BLaER1 treated with 17β-estradiol and CSF1 and Interleukin-3, amounts not matched to agents 10 nM and 100 nM (cell line): ENCODE results near the gene NOM1.
"Not testable (repeated sequence)": the region's sequence is repeated elsewhere in the genome, so short reads cannot be mapped to it uniquely, and the experiment has no call there.

ENCODE experiments used
- H3K27ac ChIP-seq, 11 experiments: shearing (Covaris generic); formaldehyde crosslinking; 2 replicates each; pipeline ENCODE4 v1.8.1; 2022
- H3K27me3 ChIP-seq, 11 experiments: shearing (Covaris generic); formaldehyde crosslinking; 2 replicates each; pipeline ENCODE4 v1.8.1; 2022
- H3K36me3 ChIP-seq, 11 experiments: shearing (Covaris generic); formaldehyde crosslinking; 2 replicates each; pipeline ENCODE4 v1.8.1; 2022
- H3K4me1 ChIP-seq, 10 experiments: shearing (Covaris generic); formaldehyde crosslinking; 2 replicates each; pipeline ENCODE4 v1.8.1; 2022
- H3K4me2 ChIP-seq, 11 experiments: shearing (Covaris generic); formaldehyde crosslinking; 2 replicates each; pipeline ENCODE4 v1.8.1; 2022
- H3K4me3 ChIP-seq, 10 experiments: shearing (Covaris generic); formaldehyde crosslinking; 2 replicates each; pipeline ENCODE4 v1.8.1; 2022
- H3K9ac ChIP-seq, 11 experiments: shearing (Covaris generic); formaldehyde crosslinking; 2 replicates each; pipeline ENCODE4 v1.8.1; 2022
- H3K9me3 ChIP-seq, 11 experiments: shearing (Covaris generic); formaldehyde crosslinking; replicated peaks in 1 of 11; 2 replicates each; pipeline ENCODE4 v1.8.1; 2022
- H4K20me1 ChIP-seq, 11 experiments: shearing (Covaris generic); formaldehyde crosslinking; 2 replicates each; pipeline ENCODE4 v1.8.1; 2022
- Cebpa-rat ChIP-seq, 11 experiments: shearing (Covaris generic); IDR thresholded peaks; 2 replicates each; pipeline ENCODE4 v1.8.1; 2022

Gene NOM1

DNA sequence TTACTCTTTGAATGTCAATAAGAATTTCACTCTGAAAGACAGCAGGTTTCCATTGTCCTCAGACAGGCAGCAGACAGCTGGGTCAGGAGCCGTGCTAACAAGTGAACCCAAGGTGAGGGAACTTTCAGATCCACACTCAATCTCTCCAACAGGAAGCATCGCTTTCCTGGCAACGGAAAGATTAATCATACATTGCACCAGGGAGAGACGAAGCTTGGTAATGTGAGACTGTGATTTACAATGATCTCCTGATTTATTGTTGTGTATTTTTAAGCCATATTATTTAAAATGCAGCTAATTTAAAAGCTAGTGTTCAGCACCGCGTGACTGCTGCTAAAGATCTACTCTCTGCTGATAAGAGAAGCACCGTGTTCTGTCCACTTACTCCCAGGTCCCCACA, 17.5 kb upstream of the NOM1 start:
- Histone ChIP-seq H3K27me3 (no peaks in the 10 kb centered on the region; a peak in 1 of 22 replicates), H3K4me3 (no peak overlapping the region), H3K36me3 (no peaks in the 10 kb centered on the region), H3K27ac (no peak overlapping the region), H3K4me2 (no peak overlapping the region), H3K9ac (no peak overlapping the region), H3K9me3 (no peaks in the 10 kb centered on the region), H4K20me1 (no peaks in the 10 kb centered on the region), H3K4me1 (peaks cover 0 to 14% (median 8%) of the 10 kb centered on the region in 10 experiments; a peak in 9 of 20 replicates)
- no peak for TF ChIP-seq Cebpa-rat (IDR thresholded peaks at IDR 0.05)

GRCh38 chr7:156935250-156935649, 14.3 kb upstream of the NOM1 start:
- no peak overlapping the region for H3K9ac ChIP-seq
- H3K4me1 ChIP-seq: peaks cover 0 to 9% (median 0%) of the 10 kb centered on the region in 10 experiments; a peak in 4 of 20 replicates
- H3K27me3 ChIP-seq: no peaks in the 10 kb centered on the region
- TF ChIP-seq Cebpa-rat (IDR thresholded peaks at IDR 0.05): no peak
- peaks cover under 1 to 7% (median 6%) of the 10 kb centered on the region in 11 experiments; a peak in 21 of 22 replicates for H3K9me3 ChIP-seq
- H3K4me2 ChIP-seq: no peak overlapping the region
- no peaks in the 10 kb centered on the region for H4K20me1 ChIP-seq
- H3K4me3 ChIP-seq: no peak overlapping the region
- no peaks in the 10 kb centered on the region for H3K36me3 ChIP-seq
- H3K27ac ChIP-seq: no peak overlapping the region

- not testable (repeated sequence) for H3K4me3 ChIP-seq, H3K27ac ChIP-seq, H3K9ac ChIP-seq, H3K27me3 ChIP-seq, H3K36me3 ChIP-seq, H4K20me1 ChIP-seq, H3K4me1 ChIP-seq
- Histone ChIP-seq H3K9me3 (peaks cover 15 to 22% (median 21%) of the 10 kb centered on the region in 11 experiments), H3K4me2 (peak overlapping the region in 4 of 11 experiments; percentile 7 to 39 (median 20); a peak in 2 of 22 replicates)
Measured at GRCh38 chr7:156936766-156937165, 12.7 kb upstream of the NOM1 start.

DNA sequence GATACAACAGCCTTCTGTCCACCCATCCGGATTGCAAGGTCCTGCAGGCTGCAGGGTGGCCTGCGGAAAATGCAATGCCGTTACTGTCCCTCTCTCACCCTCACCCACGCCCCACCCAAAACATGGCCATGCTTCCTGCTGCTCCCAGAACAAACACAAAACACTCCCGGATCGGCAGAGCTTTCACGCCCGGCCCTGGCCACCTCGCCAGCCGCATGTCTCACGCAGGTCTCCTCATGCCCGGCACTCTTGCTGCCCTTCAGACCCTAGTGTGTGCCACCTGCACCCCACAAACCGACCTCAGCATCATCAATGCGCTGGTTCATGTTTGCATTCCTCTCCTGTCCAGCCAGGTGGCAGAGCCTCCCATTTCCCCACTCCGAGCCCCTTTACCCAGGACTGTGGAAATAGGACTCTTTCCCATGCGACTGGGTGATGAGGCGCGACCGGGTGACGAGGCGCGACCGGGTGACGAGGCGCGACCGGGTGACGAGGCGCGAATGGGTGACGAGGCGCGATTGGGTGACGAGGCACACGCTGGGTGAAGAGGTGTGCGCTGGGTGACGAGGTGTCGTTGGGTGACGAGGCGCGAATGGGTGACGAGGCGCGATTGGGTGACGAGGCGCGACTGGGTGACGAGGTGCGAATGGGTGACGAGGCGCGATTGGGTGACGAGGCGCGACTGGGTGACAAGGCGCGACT, 8.9 kb upstream of the NOM1 start:
- H3K27ac ChIP-seq: no peak overlapping the region
- H3K27me3 ChIP-seq: peaks cover 31 to 44% (median 41%) of the 10 kb centered on the region in 11 experiments
- H3K4me3 ChIP-seq: no peak overlapping the region
- peaks cover 17 to 36% (median 34%) of the 10 kb centered on the region in 11 experiments for H3K9me3 ChIP-seq
- no peak overlapping the region for H3K4me2 ChIP-seq
- H3K36me3 ChIP-seq: no peaks in the 10 kb centered on the region
- TF ChIP-seq Cebpa-rat (IDR thresholded peaks at IDR 0.05): no peak
- H3K4me1 ChIP-seq: peaks cover 0 to 9% (median 0%) of the 10 kb centered on the region in 10 experiments; a peak in 4 of 20 replicates
- peaks cover 0 to 5% (median 0%) of the 10 kb centered on the region in 11 experiments; a peak in 2 of 22 replicates for H4K20me1 ChIP-seq
- no peak overlapping the region for H3K9ac ChIP-seq

DNA sequence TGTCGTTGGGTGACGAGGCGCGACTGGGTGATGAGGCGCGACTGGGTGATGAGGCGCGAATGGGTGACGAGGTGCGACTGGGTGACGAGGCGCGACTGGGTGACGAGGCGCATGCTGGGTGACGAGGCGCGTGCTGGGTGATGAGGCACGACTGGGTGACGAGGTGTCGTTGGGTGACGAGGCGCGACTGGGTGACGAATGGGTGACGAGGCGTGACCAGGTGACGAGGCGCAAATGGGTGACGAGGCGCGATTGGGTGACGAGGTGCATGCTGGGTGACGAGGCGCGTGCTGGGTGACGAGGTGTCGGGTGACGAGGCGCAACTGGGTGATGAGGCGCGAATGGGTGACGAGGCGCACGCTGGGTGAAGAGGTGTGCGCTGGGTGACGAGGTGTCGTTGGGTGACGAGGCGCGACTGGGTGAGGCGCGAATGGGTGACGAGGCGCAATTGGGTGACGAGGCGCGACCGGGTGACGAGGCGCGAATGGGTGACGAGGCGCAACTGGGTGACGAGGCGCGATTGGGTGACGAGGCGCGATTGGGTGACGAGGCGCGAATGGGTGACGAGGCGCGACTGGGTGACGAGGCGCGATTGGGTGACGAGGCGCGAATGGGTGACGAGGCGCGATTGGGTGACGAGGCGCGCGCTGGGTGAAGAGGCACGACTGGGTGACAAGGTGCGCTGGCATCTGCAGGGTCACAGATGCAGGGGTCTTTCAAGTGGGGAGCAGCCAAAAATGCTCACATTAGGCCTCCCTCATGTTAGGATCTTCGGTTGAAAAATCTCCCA, 7.9 kb upstream of the NOM1 start:
- Histone ChIP-seq H3K4me3 (peak overlapping the region in 4 of 10 experiments; percentile 6 to 32 (median 23); a peak in 4 of 20 replicates), H3K9me3 (peaks cover 17 to 42% (median 34%) of the 10 kb centered on the region in 11 experiments), H3K36me3 (no peaks in the 10 kb centered on the region), H3K27ac (no peak overlapping the region), H3K4me2 (no peak overlapping the region), H3K27me3 (peaks cover 31 to 53% (median 50%) of the 10 kb centered on the region in 11 experiments), H3K9ac (no peak overlapping the region), H4K20me1 (peaks cover 0 to 5% (median 0%) of the 10 kb centered on the region in 11 experiments; a peak in 2 of 22 replicates), H3K4me1 (peaks cover 0 to 9% (median 0%) of the 10 kb centered on the region in 10 experiments; a peak in 4 of 20 replicates)
- no peak; a peak in 1 of 22 replicates for TF ChIP-seq Cebpa-rat (IDR thresholded peaks at IDR 0.05)

DNA sequence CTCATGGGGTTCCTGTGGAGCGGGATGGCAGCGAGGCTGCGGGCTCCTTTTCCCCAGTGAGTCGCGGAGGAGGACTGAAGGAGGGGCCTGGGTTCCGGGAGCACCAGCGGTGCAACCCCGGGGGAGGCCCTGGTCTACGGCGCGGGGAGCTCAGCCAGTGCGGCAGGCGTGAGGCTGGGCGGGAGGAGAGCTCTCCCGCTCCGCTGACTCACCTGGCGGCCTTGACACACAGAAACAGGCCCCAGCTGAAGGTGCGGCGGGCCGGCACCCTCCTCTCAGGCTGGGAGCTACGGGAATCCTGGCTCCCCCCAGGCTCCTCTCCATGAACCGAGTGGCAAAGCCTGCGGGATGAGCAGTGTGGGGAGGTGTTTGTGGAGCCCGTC, 6.8 kb upstream of the NOM1 start:
- H4K20me1 ChIP-seq: peaks cover 0 to 5% (median 0%) of the 10 kb centered on the region in 11 experiments; a peak in 2 of 22 replicates
- no peak overlapping the region for H3K9ac ChIP-seq
- no peak overlapping the region for H3K4me2 ChIP-seq

DNA sequence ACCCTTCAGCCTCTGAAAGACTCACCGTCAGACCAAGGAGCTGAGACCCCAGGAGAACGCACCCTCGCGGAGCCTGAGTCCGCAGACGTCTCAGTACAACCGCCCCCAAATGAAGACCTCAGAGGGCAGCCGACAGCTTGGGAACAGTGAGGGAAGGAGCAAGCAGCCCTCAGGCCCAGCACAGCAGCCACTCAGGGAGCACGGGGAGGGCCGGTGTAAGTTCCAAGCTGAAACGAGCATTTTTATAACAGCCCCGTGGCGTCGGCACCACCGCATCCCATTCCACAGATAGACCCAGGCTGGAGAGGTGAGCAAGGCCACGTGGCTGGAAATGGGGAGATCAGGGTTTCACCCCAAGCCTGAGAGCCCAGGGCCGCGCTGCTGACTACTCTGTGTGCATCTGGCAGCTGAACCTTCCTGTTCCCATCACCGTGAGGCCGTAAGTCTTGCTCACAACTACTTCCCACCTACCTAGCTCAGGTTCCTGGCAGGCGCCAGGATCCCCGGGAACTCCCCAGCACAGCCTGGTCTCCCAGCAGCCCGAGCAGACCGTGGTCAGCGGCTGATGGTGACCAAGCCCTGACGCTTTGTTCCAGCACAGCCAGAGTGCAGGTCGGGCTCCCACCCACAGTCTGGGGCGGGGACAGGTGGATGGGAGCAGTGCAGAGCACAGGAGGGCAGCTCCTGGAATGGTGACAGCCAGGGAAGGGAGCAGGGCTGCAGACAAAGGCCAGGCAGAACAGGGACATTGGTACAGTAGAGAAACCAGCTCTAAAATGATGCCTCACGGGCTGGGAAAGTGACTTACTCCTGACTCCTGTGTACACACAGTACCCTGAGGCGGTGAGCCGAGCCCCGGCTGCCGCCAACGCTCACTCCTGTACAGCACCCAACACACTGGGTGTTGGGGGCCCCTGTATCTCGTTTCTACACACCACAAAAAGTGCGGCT, 6.1 kb upstream of the NOM1 start:
- Histone ChIP-seq H4K20me1 (peaks cover 0 to 5% (median 0%) of the 10 kb centered on the region in 11 experiments; a peak in 2 of 22 replicates), H3K9ac (no peak overlapping the region), H3K4me3 (no peak overlapping the region), H3K4me2 (no peak overlapping the region), H3K9me3 (peaks cover 17 to 42% (median 34%) of the 10 kb centered on the region in 11 experiments), H3K36me3 (no peaks in the 10 kb centered on the region), H3K27me3 (peaks cover 31 to 61% (median 51%) of the 10 kb centered on the region in 11 experiments), H3K4me1 (peaks cover 0 to 3% (median under 1%) of the 10 kb centered on the region in 10 experiments; a peak in 3 of 20 replicates), H3K27ac (no peak overlapping the region)
- TF ChIP-seq Cebpa-rat (IDR thresholded peaks at IDR 0.05): no peak

More for the DNA sequence above, 6.8 kb upstream of the NOM1 start:
- Histone ChIP-seq H3K36me3 (no peaks in the 10 kb centered on the region), H3K4me1 (0 out of 20 replicates have a peak, but pooled peaks cover 0 to under 1% (median 0%) of the 10 kb centered on the region in 10 experiments), H3K4me3 (no peak overlapping the region), H3K9me3 (peaks cover 17 to 42% (median 34%) of the 10 kb centered on the region in 11 experiments), H3K27me3 (peaks cover 31 to 59% (median 51%) of the 10 kb centered on the region in 11 experiments), H3K27ac (no peak overlapping the region)
- no peak for TF ChIP-seq Cebpa-rat (IDR thresholded peaks at IDR 0.05)

GRCh38 chr7:156944876-156945275, 4.6 kb upstream of the NOM1 start:
- H3K27me3 ChIP-seq: peaks cover 31 to 61% (median 51%) of the 10 kb centered on the region in 11 experiments
- peaks cover 0 to 8% (median 2%) of the 10 kb centered on the region in 11 experiments; a peak in 9 of 22 replicates for H4K20me1 ChIP-seq
- H3K36me3 ChIP-seq: no peaks in the 10 kb centered on the region
- peaks cover 0 to 10% (median 7%) of the 10 kb centered on the region in 10 experiments; a peak in 5 of 20 replicates for H3K4me1 ChIP-seq
- peaks cover 17 to 39% (median 31%) of the 10 kb centered on the region in 11 experiments for H3K9me3 ChIP-seq
- no peak overlapping the region for H3K4me3 ChIP-seq
- H3K9ac ChIP-seq: no peak overlapping the region
- no peak overlapping the region for H3K27ac ChIP-seq
- no peak overlapping the region for H3K4me2 ChIP-seq
- no peak for TF ChIP-seq Cebpa-rat (IDR thresholded peaks at IDR 0.05)
